SK-MEL-5 (cell line): ENCODE measurements around the gene DNAH12. TPM values are rescaled to one million over a fixed set of nuclear protein-coding genes. Genes with fewer than 3 reads are reported as not detected.
"Not testable (repeated sequence)": the region's sequence is repeated elsewhere in the genome, so short reads cannot be mapped to it uniquely, and the experiment has no call there.

Source experiments
- DNase-seq: peaks from one replicate; pipeline ENCODE4 v3.0.0-alpha.2; 2016; ENCODE audit warnings: low read depth, low spot score
- in situ Hi-C: cut with HindIII; loops from 2 replicates; pipeline ENCODE4 v1.10.0; 2016; ENCODE audit warnings: low sequenced_read_pairs, high pct_unique_total_duplicates, low pct_unique_long_range_greater_than_20kb
- total RNA-seq: library from RNA; depleted of rRNA; stranded (reverse); fragments of >200 nt; shearing (Covaris generic); gene quantifications from 2 replicates; pipeline ENCODE4 v1.2.3, GENCODE V29; 2014

DNAH12 gene
- total RNA-seq, 1 experiment from 2014 or later, result not detected

- DNase-seq, result no peak
- in situ Hi-C loops, result loop anchor here (10.0 kb wide), 1 partner anchor 276 kb away; no protein-coding TSS in a partner anchor
Measured at GRCh38 chr3:57370341-57370740, 173.8 kb downstream of the DNAH12 start.

- in situ Hi-C loops, DNase-seq: not testable (repeated sequence)
Measured at GRCh38 chr3:57365089-57365488, 179.1 kb downstream of the DNAH12 start.

GRCh38 chr3:57356275-57356674 lies 187.9 kb downstream of the DNAH12 start:
- in situ Hi-C loops, DNase-seq: not testable (repeated sequence)

GRCh38 chr3:57354768-57355167 lies 189.4 kb downstream of the DNAH12 start:
- no peak for DNase-seq

GRCh38 chr3:57350271-57350670 lies 193.9 kb downstream of the DNAH12 start:
- in situ Hi-C loops, result no loop called here
- no peak for DNase-seq

More at GRCh38 chr3:57354768-57355167, 189.4 kb downstream of the DNAH12 start:
- in situ Hi-C loops, result no loop called here

GRCh38 chr3:57339071-57339642 lies 205.0 kb downstream of the DNAH12 start:
- DNase-seq, in situ Hi-C loops: not testable (repeated sequence)

- in situ Hi-C loops, DNase-seq: not testable (repeated sequence)
Measured at GRCh38 chr3:57338272-57339070, 205.7 kb downstream of the DNAH12 start.

- DNase-seq, result no peak
- in situ Hi-C loops, result no loop called here
Measured at GRCh38 chr3:57335283-57335938, 208.7 kb downstream of the DNAH12 start.

- in situ Hi-C loops, result no loop called here
- no peak for DNase-seq
Measured at GRCh38 chr3:57331078-57331610, 213.0 kb downstream of the DNAH12 start.

GRCh38 chr3:57326498-57326897 lies 217.6 kb downstream of the DNAH12 start:
- DNase-seq, in situ Hi-C loops: not testable (repeated sequence)

GRCh38 chr3:57314204-57314603 lies 229.9 kb downstream of the DNAH12 start:
- DNase-seq, result no peak
- in situ Hi-C loops, result no loop called here

GRCh38 chr3:57309769-57310360 lies 234.3 kb downstream of the DNAH12 start:
- DNase-seq, result no peak
- in situ Hi-C loops, result no loop called here

GRCh38 chr3:57303520-57303919 lies 240.6 kb downstream of the DNAH12 start:
- DNase-seq, in situ Hi-C loops: not testable (repeated sequence)

- DNase-seq, result no peak
- in situ Hi-C loops, result no loop called here
Measured at GRCh38 chr3:57298041-57298440, 246.1 kb downstream of the DNAH12 start.

- no peak for DNase-seq
- in situ Hi-C loops, result no loop called here
Measured at GRCh38 chr3:57292897-57293526, 251.1 kb downstream of the DNAH12 start.

- DNase-seq, result no peak
- in situ Hi-C loops, result no loop called here
Measured at GRCh38 chr3:57292159-57292896, 251.8 kb downstream of the DNAH12 start, which contains the start of gene ASB14. ASB14 (minus strand) TSS chr3:57292685; CDS start chr3:57292033, 652 bp downstream.

GRCh38 chr3:57288403-57288802 lies 255.7 kb downstream of the DNAH12 start:
- DNase-seq, result no peak
- in situ Hi-C loops, result no loop called here
